Measurements from ENCODE around the gene TSPAN4. TPM values are rescaled to one million over a fixed set of nuclear protein-coding genes. Genes with fewer than 3 reads are reported as not detected.

Gene TSPAN4
- total and polyA plus RNA-seq, 2 of the 13 experiments (the other 11 are each of a cell fraction or from before 2014, with no cell fraction given) = 31.7 to 68.3 TPM

- no peak for FAIRE-seq
- no peak for TF ChIP-seq CENPT (CRISPR knock-in tag; IDR thresholded peaks at IDR 0.05; ENCODE audit: low read depth)
- TF ChIP-seq GATA4 (IDR thresholded peaks at IDR 0.05; ENCODE audit: borderline replicate concordance, low read depth) = no peak
- TF ChIP-seq EP300 (IDR thresholded peaks at IDR 0.05; ENCODE audit: low read depth in 2 of 2, low read length in 2 of 2) = no peak
- no peak for TF ChIP-seq EP300 (CRISPR knock-in tag; IDR thresholded peaks at IDR 0.05; ENCODE audit: borderline replicate concordance)
- no peak for TF ChIP-seq MATR3 (CRISPR knock-in tag; IDR thresholded peaks at IDR 0.05)
- TF ChIP-seq ZNF280D (CRISPR knock-in tag; IDR thresholded peaks at IDR 0.05) = no peak
- TF ChIP-seq CSRNP2 (CRISPR knock-in tag; conservative IDR thresholded peaks at IDR 0.05; ENCODE audit: low read depth) = no peak
- TF ChIP-seq USF2 (IDR thresholded peaks at IDR 0.05; ENCODE audit: low read depth, low read length) = no peak
- no peak for TF ChIP-seq USF2 (CRISPR knock-in tag; IDR thresholded peaks at IDR 0.05; ENCODE audit: borderline replicate concordance)
- no peak for TF ChIP-seq NFE2 (CRISPR knock-in tag; IDR thresholded peaks at IDR 0.05)
- TF ChIP-seq ATM (IDR thresholded peaks at IDR 0.05; ENCODE audit: borderline replicate concordance) = no peak
- TF ChIP-seq ZEB1 (IDR thresholded peaks at IDR 0.05; ENCODE audit: insufficient replicate concordance, low read depth) = no peak
- no peak for TF ChIP-seq ZNF552 (CRISPR knock-in tag; IDR thresholded peaks at IDR 0.05; ENCODE audit: borderline replicate concordance)
- TF ChIP-seq ZNF264 (CRISPR knock-in tag; IDR thresholded peaks at IDR 0.05) = no peak
- no peak for TF ChIP-seq SMARCC2 (IDR thresholded peaks at IDR 0.05)
- TF ChIP-seq FOSL2 (CRISPR knock-in tag; IDR thresholded peaks at IDR 0.05) = no peak
- no peak for TF ChIP-seq MYPOP (CRISPR knock-in tag; IDR thresholded peaks at IDR 0.05)
Measured at GRCh38 chr11:854601-855329, 12.1 kb downstream of the TSPAN4 start.

More at GRCh38 chr11:854601-855329, 12.1 kb downstream of the TSPAN4 start:
- H3K4me3 ChIP-seq (replicated peaks in 1 of 3; ENCODE audit: insufficient read depth in 1 of 3, low read depth in 2 of 3, low read length in 3 of 3) = no peak overlapping the region
- no peak overlapping the region for H3K9ac ChIP-seq (ENCODE audit: insufficient read depth, low read depth, low read length)
- H4K20me1 ChIP-seq (ENCODE audit: insufficient read depth, low read length) = no peaks in the 10 kb centered on the region; the same call in 1 of the 2 replicates
- 100% methylated on average over 1 of the region's 20 CpGs for WGBS (ENCODE audit: low lambda C conversion rate)
- H3K4me1 ChIP-seq (ENCODE audit: insufficient read depth, low read length) = no peaks in the 10 kb centered on the region
- no peaks in the 10 kb centered on the region for H3K27me3 ChIP-seq (ENCODE audit: control insufficient read depth in 1 of 2, insufficient read depth in 2 of 2, low read length in 2 of 2)
- no TSS peak for BruUV-seq (replicated peaks)
- POLR2A ChIA-PET = interaction anchor here (1.7 kb wide), 1 partner anchor 28 kb away, joined by 4 read pairs; no protein-coding TSS in a partner anchor
- DNase-seq (ENCODE audit: low spot score) (no peak), ATAC-seq (no peak)
- H3K4me2 ChIP-seq (ENCODE audit: low read depth, low read length) = no peak overlapping the region
- no peak overlapping the region for H2AFZ ChIP-seq (ENCODE audit: low read length)
- H3K27ac ChIP-seq (ENCODE audit: extremely low read length, insufficient read depth, low read length) = no peak overlapping the region
- in situ Hi-C loops (cut with HindIII; ENCODE audit: extremely low pct_ligation_motif_present, low pct_unique_long_range_greater_than_20kb) = no loop called here
- H3K36me3 ChIP-seq (replicated peaks in 1 of 2; ENCODE audit: control insufficient read depth in 1 of 2, insufficient read depth in 2 of 2, low read length in 2 of 2) = no peaks in the 10 kb centered on the region; a peak in 1 of 5 replicates
- H3K9me3 ChIP-seq (ENCODE audit: low read length) = no peaks in the 10 kb centered on the region
- intact Hi-C loops (cut with micrococcal nuclease; ENCODE audit: unreplicated experiment) = no loop called here
- H3K79me2 ChIP-seq (ENCODE audit: insufficient read depth, low read length) = no peaks in the 10 kb centered on the region
- CTCF ChIA-PET (ENCODE audit: low intra/inter-chr PET ratio, low total read pairs) = no interaction called here
